Gastroesophageal sphincter (tissue), 4 donors: Measurements from ENCODE around the gene TRABD2B. TPM values are rescaled to one million over a fixed set of nuclear protein-coding genes. Genes with fewer than 3 reads are reported as not detected.

Experiments
- ATAC-seq: fragments of 150-250 bp; one replicate; pipeline ENCODE4 v1.9.1; 2016; ENCODE audit warnings: mild to moderate bottlenecking, moderate library complexity
- H3K27ac ChIP-seq, 4 donors: fragments of 200-600 bp; sonication (generic) in 3 of 4; 1 replicate in 3 of 4; 2 replicates in 1 of 4; pipeline ENCODE4 v1.5.1; 2016 to 2019
- H3K27me3 ChIP-seq: fragments of 200-600 bp; sonication (generic); one replicate; pipeline ENCODE4 v1.5.1; 2019
- H3K36me3 ChIP-seq, 2 donors: fragments of 200-600 bp; sonication (generic); one replicate each; pipeline ENCODE4 v1.5.1; 2019; ENCODE audit warnings: control low read depth in 1 of 2
- H3K4me1 ChIP-seq, 3 donors: fragments of 200-600 bp; sonication (generic); 1 replicate in 2 of 3; 2 replicates in 1 of 3; pipeline ENCODE4 v1.5.1; 2016 to 2019; ENCODE audit warnings: control low read depth in 2 of 3
- H3K4me3 ChIP-seq, 2 donors: fragments of 200-600 bp; sonication (generic); one replicate each; pipeline ENCODE4 v1.5.1; 2019; ENCODE audit warnings: mild to moderate bottlenecking in 1 of 2, moderate library complexity in 1 of 2
- H3K9me3 ChIP-seq, 3 donors: fragments of 200-600 bp; sonication (generic); one replicate each; pipeline ENCODE4 v1.5.1; 2017 to 2019; ENCODE audit warnings: control low read depth in 2 of 3
- EP300 ChIP-seq: sonication (generic); formaldehyde crosslinking; IDR thresholded peaks from one replicate; pipeline ENCODE4 v1.6.1; 2017; ENCODE audit warnings: antibody characterized with exemption, mild to moderate bottlenecking
- POLR2A ChIP-seq, 2 donors: fragments of 450-650 bp; IDR thresholded peaks; one replicate each; pipeline ENCODE4 v1.6.1; 2017; ENCODE audit warnings: antibody characterized with exemption in 2 of 2, mild to moderate bottlenecking in 2 of 2, moderate library complexity in 1 of 2
- POLR2AphosphoS5 ChIP-seq: sonication (generic); formaldehyde crosslinking; IDR thresholded peaks from one replicate; pipeline ENCODE4 v1.6.1; 2017; ENCODE audit warnings: antibody characterized with exemption
- WGBS, 2 donors: methylation state at CpG; one replicate each; pipeline ENCODE4 v1.1.5; 2018; ENCODE audit warnings: low coverage in 1 of 2; 5-methylcytosine and 5-hydroxymethylcytosine counted together
- total RNA-seq, 4 donors: library from RNA; depleted of rRNA; stranded (reverse); fragments of >200 nt; gene quantifications; one replicate each; pipeline ENCODE4 v1.1.0, GENCODE V29; 2016
- TF ChIP-seq, protein P1 (sequence below), 4 experiments: fragments of 200-600 bp in 2 of 4; fragments of 450-650 bp in 2 of 4; sonication (generic) in 1 of 4; IDR thresholded peaks; one replicate each; pipeline ENCODE4 v1.5.1; 2017 to 2019; ENCODE audit warnings: antibody characterized with exemption in 4 of 4, mild to moderate bottlenecking in 2 of 4, moderate library complexity in 2 of 4

Gene TRABD2B
- total RNA-seq, 4 donors from 2014 or later: 2.6 to 6.5 (median 3.4) TPM

DNA sequence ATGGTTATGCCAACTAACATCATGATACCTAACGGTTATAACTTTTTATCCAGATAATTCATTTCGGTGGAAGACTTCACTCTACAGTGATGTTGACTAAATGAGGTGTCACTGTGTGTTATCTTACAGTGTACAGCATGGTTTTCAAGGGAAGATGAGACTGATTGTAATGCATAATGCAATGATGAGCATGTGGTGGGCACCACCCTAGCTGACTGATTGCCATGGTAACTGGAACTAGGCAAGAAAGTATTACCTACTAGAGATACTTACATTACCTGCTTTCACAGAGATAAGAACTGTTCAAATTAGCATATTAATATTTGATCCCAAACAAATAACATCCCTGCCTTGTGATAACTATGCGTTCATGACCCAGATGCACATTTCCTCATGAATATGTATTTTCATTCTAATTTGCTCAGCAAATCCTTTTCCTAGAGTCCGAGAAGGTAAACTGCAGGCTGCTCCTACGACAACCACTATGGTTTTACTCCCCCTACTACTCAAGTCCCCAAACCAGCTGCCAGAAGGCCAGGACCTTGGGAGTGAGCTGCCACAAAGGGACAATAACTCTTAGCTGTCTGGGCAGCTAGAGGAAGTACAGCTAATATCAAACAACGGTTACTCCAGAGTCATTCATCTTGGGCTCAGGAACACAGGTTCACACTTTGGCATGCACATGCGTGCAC, 29.2 kb downstream of the TRABD2B start:
- TF ChIP-seq, protein P1, sequence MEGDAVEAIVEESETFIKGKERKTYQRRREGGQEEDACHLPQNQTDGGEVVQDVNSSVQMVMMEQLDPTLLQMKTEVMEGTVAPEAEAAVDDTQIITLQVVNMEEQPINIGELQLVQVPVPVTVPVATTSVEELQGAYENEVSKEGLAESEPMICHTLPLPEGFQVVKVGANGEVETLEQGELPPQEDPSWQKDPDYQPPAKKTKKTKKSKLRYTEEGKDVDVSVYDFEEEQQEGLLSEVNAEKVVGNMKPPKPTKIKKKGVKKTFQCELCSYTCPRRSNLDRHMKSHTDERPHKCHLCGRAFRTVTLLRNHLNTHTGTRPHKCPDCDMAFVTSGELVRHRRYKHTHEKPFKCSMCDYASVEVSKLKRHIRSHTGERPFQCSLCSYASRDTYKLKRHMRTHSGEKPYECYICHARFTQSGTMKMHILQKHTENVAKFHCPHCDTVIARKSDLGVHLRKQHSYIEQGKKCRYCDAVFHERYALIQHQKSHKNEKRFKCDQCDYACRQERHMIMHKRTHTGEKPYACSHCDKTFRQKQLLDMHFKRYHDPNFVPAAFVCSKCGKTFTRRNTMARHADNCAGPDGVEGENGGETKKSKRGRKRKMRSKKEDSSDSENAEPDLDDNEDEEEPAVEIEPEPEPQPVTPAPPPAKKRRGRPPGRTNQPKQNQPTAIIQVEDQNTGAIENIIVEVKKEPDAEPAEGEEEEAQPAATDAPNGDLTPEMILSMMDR (IDR thresholded peaks at IDR 0.05): no peak
- no peak for TF ChIP-seq POLR2AphosphoS5
- Histone ChIP-seq H3K27ac (no peak overlapping the region), H3K36me3 (no peaks in the 10 kb centered on the region), H3K9me3 (no peaks in the 10 kb centered on the region), H3K4me1 (peaks cover 0 to 18% (median 11%) of the 10 kb centered on the region in 3 donors), H3K4me3 (no peak overlapping the region), H3K27me3 (no peaks in the 10 kb centered on the region)
- ATAC-seq: no peak
- 62 to 76% methylated on average over 5 to 7 of the region's 7 CpGs for WGBS, 2 donors

DNA sequence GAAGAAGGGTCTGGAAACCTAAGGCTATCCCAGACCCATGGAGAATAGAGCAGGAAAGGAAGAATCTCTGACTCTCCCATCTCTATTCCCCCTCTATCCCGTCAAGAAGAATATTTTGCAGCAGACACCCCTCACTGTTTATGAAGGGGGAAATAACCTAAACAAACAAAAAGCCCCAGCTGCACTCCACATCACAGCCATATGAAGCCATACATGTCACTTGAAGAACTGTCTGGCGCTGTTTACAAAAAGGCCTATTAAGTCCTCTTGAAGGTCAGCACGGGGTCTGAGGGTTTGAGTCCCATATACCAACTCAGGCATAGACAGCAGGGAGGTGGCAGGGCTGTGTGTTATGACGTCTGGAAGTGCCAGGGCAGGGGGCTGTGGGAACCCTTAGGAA, 31.4 kb downstream of the TRABD2B start:
- Histone ChIP-seq H3K27ac (no peak overlapping the region), H3K4me3 (no peak overlapping the region), H3K36me3 (no peaks in the 10 kb centered on the region), H3K27me3 (no peaks in the 10 kb centered on the region), H3K4me1 (peaks cover 0 to 23% (median 12%) of the 10 kb centered on the region in 3 donors), H3K9me3 (no peaks in the 10 kb centered on the region)
- TF ChIP-seq POLR2AphosphoS5 (no peak), POLR2A (IDR thresholded peaks at IDR 0.05) (no peak), EP300 (no peak)
- TF ChIP-seq, protein P1 (IDR thresholded peaks at IDR 0.05): no peak
- ATAC-seq: no peak
- 75 to 80% methylated on average over 1 to 3 of the region's 4 CpGs for WGBS, 2 donors

DNA sequence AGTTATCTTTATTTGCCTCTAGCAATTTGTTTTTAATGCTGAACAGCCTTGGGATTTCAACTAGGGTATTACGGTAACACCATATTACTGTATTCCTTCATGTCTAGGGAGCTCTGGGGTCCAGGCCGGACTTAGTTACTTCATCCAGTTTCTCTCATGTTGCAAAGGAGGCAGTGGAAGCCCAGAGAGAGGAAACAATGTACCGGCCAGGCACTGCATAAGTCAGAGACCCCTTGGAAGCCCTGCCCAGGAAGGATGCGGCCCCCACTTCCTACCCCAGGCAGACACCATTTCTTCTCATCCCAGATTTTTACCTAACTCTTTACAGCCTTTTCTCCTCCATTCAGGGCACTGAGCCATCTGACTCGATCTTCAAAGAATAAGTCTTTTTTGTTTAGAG, 32.5 kb downstream of the TRABD2B start:
- TF ChIP-seq, protein P1 (IDR thresholded peaks at IDR 0.05): no peak
- TF ChIP-seq POLR2A (IDR thresholded peaks at IDR 0.05) (no peak), EP300 (no peak), POLR2AphosphoS5 (no peak)
- WGBS, 2 donors: 68 to 72% methylated on average over 4 to 5 of the region's 5 CpGs
- H3K4me1 ChIP-seq: peaks cover 0 to 23% (median 12%) of the 10 kb centered on the region in 3 donors
- H3K27ac ChIP-seq: peak overlapping the region in 2 of 4 donors; percentile 55 to 57
- H3K27me3 ChIP-seq: no peaks in the 10 kb centered on the region
- no peak overlapping the region for H3K4me3 ChIP-seq
- H3K36me3 ChIP-seq: no peaks in the 10 kb centered on the region
- ATAC-seq: no peak
- no peaks in the 10 kb centered on the region for H3K9me3 ChIP-seq

DNA sequence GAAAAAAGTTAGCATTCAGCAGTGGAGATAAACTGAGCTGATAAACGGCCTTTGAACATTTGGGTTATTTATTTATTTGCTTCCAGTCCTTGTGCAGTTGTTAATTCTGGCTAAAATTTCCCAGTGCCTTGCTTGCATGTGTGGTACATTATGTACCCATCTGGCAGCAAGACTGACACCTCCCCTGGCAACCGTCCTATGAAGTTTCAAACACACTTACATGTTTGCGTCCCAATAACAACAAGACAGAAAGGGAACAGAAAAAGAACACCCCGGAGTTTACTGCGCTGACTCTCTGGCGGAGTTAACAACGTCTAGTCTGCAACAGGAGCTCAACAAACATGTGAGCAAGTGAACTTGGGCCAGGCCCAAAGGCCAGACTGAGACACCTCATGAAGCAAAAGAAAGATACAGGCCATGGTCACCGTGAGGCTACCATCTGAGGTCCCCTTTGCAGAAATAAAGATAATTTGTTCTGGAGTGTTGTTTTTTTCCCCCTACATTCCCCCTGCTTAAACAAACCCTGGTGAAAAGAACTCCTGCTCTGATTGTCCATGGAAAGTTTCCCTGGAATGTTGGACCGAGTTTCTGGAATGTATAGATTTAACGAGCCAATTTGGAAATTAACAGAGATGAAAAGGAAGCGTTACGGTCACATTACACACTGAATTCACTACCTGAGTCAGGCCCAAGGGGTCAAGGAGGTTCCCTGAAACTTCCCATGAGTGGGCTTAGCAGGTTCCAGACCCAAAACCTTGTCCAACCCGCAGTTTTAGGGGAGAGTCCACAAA, 33.4 kb downstream of the TRABD2B start:
- H3K36me3 ChIP-seq: no peaks in the 10 kb centered on the region
- peak; percentile 25 for ATAC-seq
- peaks cover 0 to 23% (median 12%) of the 10 kb centered on the region in 3 donors for H3K4me1 ChIP-seq
- no peaks in the 10 kb centered on the region for H3K27me3 ChIP-seq
- H3K27ac ChIP-seq: peak overlapping the region in 3 of 4 donors; percentile 55 to 57 (median 57)
- TF ChIP-seq EP300: no peak
- TF ChIP-seq POLR2AphosphoS5: peak; percentile 87
- TF ChIP-seq, protein P1 (IDR thresholded peaks at IDR 0.05): no peak
- TF ChIP-seq POLR2A (IDR thresholded peaks at IDR 0.05): no peak
- WGBS, 2 donors: 43 to 51% methylated on average over 6 to 13 of the region's 13 CpGs
- no peak overlapping the region for H3K4me3 ChIP-seq
- no peaks in the 10 kb centered on the region for H3K9me3 ChIP-seq
